NCI-H2227 (cell line): ENCODE results near the gene LBHD1.
"Not testable (repeated sequence)": the region's sequence is repeated elsewhere in the genome, so short reads cannot be mapped to it uniquely, and the experiment has no call there.

Experiments used
- DNase-seq: peaks from one replicate; lab custom pipeline; 2025; ENCODE audit not compliant: unreplicated experiment; lab: John Stamatoyannopoulos, UW

LBHD1 gene

DNA sequence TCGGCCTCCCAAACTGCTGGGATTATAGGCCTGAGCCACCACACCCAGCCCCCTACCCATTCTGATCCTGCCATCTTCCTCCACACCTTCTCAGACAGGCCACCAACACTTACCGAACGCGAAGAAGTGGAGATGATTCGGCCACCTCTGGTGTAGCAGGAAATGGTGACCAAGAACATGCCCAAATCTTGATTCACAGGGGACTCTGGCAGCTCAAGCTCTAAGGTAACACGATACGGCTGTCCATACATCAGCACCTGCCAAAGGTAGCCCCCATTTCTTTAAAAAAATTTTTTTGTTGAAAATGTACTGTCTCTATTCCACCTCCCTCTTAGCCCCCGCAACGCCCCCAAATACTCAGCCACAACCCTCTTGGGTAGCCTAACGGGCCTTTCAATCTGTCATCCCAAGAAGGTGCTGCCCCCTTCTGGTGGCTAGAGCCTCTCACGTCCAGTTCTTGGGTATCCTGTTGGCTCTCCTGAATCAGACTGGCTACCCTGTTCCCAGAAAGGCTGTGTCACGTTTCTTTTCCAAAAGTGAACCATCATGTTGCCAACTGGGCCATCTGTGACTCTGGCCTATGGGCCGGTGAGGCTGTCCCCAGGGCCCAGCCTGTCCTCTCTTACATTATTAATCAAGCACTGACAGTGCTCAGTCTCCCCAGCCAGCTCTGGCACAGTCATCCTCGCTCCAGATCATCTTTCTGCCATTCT is 22.5 kb upstream of the LBHD1 start:
- DNase-seq: peak; percentile 79

DNA sequence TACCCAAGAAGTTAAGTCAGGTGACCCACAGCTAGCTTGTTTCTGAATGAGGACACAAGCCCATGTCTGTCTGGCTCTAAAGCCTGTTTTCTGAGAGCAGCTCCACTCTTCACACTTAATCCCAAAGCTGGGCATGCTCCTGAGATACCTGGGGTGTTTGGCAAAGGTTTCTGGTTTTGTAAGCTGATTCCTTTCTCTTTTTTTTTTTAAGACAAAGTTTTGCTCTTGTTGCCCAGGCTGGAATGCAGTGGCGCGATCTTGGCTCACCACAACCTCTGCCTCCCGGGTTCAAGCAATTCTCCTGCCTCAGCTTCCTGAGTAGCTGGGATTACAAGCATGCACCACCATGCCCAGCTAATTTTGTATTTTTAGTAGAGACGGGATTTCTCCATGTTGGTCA is 21.6 kb upstream of the LBHD1 start:
- not testable (repeated sequence) for DNase-seq

DNA sequence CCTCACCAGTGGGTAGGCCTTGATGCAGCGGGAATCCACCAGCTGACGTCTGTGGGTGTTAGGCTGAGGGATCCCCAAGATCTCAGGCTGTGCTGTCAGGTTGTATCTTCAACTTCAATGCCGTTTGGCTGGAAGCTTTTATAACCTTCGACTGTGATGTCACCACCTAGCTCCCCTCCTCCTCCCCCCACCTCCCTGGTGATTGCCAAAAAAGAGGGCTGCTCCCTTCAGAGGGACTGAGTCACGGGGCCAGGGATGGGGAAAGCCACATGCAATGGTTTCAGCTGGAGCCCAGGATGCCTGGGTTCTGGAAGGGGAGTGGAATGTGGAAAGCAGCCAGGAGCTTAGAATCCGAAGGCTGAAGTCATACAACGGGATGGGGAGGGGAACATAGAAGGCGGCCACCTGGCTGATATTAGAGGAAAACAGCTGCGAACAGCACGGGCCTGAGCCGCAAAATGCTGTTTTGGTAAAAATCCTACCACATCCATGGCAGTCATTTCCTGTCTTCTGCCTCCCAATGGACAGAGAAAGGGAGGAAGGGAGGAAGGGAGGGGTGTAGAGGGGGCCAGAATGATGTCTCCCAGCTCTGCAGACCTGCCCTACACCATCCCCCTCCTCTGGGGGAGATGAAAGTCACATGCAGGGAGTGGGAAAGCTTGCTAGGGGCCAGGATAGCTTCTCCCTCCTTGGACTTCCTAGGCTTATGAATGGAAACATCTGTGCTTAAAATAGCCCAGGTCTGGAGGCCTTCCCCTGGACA is 17.5 kb upstream of the LBHD1 start, which contains the start of gene LRRN4CL:
Gene LRRN4CL, minus strand, starts transcription at position 110 of the 763 bp plus-strand sequence. CDS start 1,022 bp downstream, outside the sequence.
- DNase-seq: peak; percentile 20

DNA sequence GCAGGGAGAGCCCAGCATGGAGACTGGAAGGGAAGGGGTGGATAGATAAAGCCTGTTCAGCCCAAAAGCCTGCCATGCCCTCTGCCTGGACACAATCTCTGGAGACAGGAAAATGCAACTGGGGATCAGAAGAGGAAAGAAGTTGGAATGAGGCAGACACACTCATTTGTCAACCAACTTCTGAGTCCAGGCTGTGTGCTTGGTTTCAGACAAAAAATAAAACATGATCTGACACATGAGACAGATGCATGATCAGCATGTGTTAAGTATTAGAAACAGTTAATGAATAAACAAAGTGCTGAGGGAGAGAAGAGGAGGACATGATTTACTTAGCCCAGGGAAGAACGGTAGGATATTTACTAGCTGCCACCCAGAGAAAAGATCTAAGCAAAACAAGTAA is 16.4 kb upstream of the LBHD1 start:
- DNase-seq: no peak

DNA sequence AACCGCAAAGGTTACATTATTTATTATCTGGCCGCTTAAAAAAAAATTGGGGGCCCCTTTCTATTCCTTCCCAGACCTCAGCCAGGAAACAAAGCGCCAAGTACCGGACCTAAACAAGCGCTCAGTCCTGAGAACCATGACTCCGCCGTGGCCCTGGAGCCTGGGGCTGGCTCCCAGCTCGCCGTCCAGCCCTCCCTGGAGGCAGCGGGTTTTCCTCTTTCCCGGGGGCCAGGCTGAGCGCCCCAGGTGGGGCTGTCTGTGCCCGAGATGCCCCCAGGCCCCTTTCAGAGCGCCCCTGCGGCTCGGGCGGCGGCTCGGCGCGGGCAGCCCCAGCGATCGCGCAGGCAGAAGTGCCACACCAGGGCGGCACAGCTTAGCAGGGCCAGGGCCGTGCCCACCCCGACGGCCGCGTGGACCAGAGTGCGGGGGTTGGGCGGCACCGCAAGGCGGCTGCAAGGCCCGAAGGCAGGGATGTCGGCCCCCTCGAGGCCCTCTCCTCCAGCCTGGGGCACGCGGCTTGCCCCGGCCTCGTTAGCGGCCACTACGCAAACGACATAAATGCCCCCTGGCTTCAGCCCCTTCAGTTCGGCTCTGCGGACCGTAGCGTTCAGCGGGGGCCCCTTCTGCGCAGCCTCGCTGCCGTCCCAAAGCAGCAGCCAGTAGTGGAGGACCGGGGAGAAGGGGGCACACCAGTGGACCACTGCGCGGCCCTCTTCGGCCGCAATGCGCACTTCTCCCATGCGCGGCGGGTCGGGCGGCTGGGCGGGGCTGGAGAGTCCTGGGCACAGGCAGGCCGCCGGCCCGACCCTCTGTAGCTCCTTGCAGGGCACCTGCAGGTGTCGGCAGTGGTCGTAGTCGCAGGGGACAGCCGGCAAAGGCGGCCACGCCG is 15.7 kb upstream of the LBHD1 start:
- DNase-seq: no peak

DNA sequence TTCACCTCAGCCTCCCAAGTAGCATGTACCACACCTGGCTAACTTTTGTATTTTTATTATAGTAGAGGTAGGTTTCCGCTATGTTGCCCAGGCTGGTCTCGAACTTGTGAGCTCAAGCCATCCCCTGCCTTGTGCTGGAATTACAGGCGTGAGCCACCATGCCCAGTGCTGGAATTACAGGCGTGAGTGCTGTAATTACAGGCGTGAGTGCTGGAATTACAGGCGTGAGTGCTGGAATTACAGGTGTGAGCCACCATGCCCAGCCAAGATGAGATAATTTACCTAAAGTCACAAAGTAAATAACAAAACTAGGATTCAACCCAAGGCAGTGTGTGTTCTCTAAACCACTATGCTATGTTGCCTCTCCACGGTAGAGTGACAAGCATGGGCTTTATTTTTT is 10.5 kb upstream of the LBHD1 start:
- DNase-seq: peak; percentile 66

DNA sequence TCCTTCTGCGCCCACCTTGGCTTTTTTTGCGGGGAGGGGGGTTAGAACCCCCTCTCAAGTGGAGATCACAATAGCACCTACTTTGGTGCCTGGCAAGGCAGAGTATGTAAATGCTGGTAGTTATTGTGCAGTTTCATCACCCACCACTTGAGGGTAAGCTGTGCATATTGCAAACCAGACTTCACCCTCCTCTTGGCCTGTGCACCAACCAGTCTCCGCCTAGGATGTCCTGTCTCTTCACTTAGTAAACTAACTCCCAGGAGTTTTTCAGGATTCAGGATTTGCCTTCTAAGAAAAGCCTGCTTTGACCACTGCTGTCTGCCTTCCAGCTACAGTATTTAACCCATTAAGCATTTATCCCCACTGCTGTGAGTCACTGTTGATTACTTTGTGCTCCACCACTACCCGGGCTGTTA is 8.8 kb upstream of the LBHD1 start:
- peak; percentile 50 for DNase-seq

DNA sequence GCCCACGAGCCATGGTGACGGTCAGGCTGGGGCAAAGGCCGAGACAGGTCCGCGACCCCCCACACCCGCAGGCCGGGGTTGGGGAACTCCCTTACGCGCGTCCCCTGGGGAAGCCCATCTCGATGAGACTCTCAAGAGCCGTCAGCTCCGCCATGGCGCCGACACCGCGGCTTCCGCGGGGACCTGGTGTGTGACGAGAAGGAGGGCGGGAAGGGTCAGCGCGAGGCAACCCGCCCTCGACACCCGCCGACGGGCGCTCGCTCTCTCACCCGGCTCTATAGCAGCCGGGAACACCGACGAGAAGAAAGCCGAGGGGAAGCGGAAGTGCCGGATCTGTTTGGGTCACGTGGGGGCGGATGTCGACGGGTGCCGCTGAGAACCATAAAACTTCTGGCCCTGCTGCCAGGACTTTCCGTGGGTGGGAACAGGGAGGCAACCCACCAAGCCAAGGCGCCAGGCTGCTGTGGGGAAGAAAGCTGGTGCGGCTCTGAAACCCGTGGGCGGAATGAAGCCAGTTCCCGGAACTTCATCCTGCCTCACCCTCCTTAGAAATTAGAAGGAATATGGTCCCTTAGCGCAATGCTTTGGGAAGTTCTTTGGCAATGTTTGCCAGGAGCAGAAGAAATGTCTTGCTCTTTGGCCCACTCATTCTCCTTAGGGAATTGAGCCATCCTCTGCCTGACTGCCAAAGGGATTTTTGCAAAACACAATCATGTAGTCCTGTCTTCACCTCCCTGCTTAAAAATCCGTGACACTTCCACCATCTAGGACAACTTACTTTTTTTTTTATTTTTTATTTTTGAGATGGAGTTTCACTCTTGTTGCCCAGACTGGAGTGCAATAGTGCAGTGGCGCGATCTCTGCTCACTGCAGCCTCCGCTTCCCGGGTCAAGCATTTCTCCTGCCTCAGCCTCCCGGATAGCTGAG is 7.0 kb upstream of the LBHD1 start, which contains the start of gene UBXN1:
Gene UBXN1, minus strand, starts transcription at position 304 of the 927 bp plus-strand sequence. Its CDS starts 150 bp downstream, at position 154.
- DNase-seq: peak; percentile 89

DNA sequence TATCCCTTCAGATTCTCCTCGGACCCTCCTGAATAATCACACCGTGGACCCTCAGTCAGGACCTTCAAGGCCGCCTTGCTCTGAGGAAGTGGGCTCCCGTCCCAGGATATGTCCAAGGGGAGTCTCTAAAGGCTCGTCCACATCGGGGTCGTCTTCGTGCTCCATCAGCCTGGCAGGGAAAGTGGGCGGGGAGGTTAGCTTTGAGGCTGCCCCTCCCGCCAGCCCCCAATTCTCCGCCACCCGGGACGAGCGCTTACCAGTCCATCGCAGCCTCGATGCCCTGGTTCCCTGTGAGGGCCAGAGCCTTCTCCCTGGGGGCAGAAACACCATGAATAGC is 6.3 kb upstream of the LBHD1 start:
- no peak for DNase-seq

DNA sequence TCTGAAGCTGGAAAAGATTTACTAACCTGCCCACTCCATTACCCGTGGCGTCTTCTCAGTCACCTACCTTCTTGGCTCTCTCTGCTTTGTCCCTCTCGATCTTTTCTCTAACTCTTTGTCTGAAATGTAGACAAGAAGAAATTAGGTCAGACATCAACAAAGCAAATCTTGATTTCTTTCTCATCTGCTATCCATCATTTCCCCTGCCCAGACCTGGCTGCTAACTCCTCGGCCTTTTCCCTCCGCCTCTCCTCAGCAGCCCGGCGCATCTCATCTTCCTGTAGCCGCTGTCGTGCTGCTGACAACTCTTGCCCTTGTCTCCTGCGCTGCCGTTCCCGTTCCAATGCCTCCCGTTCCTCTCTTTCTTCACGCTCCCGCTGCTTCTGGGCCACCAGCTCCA is 5.6 kb upstream of the LBHD1 start:
- no peak for DNase-seq

DNA sequence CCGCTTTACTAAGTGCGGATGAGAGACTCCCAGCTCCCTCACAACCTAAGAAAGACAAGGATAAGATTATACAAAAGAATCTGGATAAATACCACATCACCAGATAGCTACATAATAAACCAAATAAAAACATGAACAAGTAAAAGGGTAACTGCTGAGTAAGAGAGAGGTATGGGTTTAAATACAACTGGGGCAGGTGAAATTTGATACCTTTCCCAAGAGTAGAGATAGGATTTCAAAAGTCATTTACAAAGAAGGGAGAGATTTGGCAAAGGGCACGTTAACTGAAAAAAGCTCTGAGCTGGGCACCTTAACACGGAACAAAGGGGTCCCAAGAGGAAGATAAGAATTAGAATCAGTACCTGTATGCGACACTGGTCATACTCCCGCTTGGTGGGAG is 5.1 kb upstream of the LBHD1 start:
- no peak for DNase-seq

DNA sequence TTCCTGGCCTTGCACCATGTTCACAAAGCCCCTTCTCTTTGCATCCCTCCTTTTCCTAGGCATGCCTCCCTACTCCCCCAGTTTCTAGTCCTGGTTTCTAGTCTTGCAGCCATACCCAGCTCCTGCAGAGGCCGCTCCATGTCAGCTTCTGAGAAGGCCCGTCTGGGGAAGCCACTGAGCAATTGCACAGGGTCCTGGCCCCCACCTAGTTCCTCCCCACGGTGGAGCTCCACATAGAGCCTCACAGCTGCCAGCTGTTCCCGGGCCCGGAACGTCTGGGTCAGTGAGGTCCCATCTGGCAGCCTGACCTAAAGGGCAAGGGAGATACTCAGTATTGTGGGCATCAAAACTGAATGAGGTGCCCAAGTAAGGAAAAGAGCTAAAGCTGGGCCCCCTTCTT is 4.6 kb upstream of the LBHD1 start:
- peak; percentile 21 for DNase-seq

DNA sequence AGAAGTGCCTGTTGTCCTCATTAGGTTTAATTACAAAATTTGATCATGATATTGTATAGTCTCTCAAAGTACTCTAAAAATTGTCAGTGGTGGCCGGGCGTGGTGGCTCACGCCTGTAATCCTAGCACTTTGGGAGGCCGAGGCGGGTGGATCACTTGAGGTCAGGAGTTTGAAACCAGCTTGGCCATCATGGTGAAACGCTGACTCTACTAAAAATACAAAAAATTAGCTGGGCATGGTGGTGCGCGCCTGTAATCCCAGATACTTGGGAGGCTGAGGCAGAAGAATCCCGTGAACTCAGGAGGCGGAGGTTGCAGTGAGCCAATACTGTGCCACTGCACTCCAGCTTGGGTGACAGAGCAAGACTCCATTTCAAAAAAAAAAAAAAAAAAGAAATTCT is 3.3 kb upstream of the LBHD1 start:
- not testable (repeated sequence) for DNase-seq

DNA sequence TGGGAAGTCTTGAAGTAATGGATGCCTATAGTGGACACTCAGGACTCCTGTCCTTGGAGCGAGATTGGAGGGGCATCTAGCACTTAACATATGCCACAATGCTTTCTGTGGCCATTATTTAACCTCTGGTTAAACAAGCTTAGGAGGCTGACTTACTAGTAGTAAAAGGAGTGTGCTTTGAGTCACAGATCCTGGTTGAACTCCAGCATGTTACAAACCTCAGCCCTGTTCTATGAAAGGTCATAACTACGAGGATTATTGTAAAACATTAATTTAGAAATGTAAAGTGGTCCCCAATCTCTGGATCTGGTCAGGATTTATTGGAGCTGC is 1.1 kb upstream of the LBHD1 start:
- DNase-seq: no peak

DNA sequence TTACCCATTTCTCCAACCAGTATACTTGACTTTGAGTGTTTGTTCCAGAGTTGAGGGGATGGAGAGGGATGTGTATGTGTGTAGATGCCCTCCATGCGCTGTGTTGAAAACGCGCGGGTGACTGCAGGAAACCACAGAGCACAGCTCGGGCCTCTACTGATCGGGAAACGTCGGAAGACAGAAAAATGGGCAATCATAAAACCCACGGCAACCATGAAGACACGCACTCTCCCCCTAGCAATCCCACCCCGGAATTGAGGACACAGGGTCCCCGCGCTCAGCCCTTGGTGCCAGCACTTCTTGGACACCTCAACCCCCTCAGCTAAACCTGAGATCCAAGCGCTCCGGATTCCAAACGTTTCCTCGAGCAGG is 845 bp downstream of the LBHD1 start:
- no peak for DNase-seq

DNA sequence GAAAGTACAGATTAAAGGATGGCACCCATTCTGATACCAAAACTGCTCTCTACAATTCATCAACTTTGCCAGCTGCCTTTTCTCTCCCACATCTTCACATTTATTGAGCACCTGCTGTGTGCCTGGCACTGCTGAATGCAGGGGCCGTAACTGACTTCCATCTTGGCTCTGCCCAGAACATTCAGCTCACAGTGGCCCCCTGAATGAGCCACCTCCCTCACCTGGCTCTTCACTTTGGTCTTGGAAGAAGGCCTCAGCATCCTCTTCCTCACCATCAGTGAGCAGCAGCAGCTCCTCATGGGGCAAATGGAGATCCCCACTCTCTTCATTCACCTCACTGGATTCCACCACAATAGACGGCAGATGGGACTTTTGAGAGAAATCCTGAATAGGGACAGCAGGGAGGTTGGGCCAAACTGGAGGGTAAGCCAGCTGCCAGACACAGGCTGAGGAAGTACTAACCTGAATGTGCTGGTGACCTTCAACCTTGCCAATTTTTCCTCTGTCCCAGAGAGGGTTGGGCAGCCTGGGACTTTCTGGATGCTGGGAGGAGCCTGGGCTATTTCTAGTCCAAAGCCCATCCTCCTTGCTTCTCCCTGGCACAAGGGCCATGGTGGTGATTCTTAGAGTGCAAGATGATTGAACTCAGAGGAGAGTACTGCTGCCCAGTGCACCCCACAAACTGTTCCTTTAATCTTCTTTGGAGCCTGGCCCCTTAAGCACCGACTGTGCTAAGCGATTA is 2.5 kb downstream of the LBHD1 start:
- DNase-seq: peak; percentile 27

DNA sequence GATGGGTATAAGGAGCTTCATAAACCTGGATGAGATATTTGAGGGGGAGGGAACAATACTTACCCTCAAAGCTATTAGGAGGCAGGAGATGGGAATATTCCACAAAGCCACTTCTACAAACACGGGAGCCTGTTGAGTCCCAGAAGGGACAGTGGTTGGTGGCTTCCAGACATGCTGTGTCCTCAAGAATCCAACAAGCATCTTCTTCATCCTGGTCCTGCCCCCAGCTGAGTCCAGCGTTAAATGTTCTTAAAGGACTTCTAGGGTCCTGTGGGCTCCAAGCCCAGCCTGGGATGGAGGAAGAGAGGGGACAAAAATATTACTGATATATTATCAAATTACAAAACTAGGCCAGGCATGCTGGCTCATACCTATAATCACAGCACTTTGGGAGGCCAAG is 4.6 kb downstream of the LBHD1 start:
- DNase-seq: no peak

DNA sequence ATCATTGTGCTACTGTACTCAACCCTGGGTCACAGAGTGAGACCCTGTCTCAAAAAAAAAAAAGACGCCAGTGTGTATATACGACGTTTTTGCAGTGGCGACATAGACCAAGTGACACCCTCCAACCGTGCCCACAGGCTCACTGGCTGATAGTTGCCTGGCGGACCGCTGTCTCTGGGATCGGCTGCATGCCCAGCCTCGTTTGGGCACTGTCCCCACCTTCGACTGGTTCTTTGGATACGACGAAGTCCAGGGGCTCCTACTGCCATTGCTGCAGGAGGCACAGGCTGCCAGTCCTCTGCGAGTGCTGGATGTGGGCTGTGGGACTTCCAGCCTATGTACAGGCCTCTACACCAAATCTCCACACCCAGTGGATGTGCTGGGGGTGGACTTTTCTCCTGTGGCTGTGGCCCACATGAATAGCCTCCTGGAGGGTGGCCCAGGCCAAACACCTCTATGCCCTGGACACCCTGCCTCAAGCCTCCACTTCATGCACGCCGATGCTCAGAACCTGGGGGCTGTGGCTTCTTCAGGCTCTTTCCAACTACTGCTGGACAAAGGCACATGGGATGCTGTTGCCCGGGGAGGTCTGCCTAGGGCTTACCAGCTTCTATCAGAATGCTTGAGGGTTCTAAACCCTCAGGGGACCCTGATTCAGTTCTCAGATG is 5.7 kb downstream of the LBHD1 start:
- DNase-seq: no peak

DNA sequence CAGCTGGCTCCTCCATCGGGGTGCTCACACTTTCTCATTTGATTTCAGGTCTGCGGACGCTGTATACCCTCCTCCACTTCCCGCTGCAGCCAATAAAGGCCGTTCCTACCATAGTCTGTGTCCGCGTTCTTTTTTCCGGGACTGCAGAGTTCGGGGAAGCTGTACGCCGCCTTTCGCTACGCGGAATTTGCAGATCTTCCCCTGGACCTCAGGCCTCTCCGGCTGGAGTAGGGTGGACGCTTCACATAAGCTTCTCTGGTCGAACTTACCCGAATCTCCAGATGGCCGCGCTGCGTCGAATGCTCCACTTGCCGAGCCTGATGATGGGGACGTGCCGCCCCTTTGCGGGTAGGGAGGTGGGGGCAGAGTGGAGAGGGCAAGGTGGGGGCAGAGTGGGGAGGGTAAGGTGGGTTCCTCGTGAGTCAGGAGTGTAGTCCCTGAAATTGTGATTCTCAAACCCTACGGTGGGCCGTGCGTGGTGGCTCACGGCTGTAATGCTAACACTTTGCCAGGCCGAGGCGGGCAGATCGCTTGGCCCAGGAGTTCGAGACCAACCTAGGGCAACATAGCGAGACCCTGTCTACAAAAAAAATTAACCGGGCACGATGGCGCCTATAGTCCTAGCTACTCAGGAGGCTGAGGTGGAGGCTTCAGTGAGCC is 6.3 kb downstream of the LBHD1 start:
- peak; percentile 79 for DNase-seq
